ENCODE results near the gene GREB1L. TPM values are rescaled to one million over a fixed set of nuclear protein-coding genes. Genes with fewer than 3 reads are reported as not detected.

The GREB1L gene
- total and polyA plus RNA-seq, 2 of the 13 experiments (the other 11 are each of a cell fraction or from before 2014, with no cell fraction given): 0.17 to 0.66 TPM

DNA sequence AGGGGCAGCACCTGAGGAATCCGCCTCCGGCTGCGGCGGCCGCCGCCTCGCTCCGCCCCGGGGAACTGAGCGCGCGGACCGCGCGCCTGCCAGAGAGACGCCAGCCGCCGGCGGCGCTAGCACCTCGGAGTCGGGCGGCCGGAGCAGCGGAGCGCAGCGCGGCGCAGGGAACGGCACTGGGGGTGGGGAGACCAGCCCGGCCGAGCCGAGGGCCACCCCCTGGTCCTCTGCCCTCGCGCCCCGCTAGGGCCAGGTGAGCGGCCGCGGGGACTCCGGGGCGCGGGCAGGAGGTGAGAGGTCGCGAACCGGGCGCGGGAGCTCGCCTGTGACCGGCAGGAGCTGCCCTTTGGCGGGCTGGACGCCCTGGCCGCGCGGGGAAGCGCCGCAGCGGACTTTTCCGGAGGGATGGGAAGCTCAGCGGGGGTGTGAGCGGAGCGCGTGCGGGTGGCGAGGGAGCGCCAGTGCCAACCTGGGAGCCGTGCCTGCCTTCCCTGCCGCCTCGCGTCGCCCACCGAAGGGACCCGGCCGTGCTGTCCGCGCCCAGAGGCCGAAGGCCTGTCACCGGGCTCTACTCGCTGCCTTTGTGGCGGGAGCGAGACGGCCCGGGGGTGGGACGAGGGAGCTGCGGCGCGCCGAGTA is at the start of gene GREB1L (continued):
- TF ChIP-seq, protein P1, sequence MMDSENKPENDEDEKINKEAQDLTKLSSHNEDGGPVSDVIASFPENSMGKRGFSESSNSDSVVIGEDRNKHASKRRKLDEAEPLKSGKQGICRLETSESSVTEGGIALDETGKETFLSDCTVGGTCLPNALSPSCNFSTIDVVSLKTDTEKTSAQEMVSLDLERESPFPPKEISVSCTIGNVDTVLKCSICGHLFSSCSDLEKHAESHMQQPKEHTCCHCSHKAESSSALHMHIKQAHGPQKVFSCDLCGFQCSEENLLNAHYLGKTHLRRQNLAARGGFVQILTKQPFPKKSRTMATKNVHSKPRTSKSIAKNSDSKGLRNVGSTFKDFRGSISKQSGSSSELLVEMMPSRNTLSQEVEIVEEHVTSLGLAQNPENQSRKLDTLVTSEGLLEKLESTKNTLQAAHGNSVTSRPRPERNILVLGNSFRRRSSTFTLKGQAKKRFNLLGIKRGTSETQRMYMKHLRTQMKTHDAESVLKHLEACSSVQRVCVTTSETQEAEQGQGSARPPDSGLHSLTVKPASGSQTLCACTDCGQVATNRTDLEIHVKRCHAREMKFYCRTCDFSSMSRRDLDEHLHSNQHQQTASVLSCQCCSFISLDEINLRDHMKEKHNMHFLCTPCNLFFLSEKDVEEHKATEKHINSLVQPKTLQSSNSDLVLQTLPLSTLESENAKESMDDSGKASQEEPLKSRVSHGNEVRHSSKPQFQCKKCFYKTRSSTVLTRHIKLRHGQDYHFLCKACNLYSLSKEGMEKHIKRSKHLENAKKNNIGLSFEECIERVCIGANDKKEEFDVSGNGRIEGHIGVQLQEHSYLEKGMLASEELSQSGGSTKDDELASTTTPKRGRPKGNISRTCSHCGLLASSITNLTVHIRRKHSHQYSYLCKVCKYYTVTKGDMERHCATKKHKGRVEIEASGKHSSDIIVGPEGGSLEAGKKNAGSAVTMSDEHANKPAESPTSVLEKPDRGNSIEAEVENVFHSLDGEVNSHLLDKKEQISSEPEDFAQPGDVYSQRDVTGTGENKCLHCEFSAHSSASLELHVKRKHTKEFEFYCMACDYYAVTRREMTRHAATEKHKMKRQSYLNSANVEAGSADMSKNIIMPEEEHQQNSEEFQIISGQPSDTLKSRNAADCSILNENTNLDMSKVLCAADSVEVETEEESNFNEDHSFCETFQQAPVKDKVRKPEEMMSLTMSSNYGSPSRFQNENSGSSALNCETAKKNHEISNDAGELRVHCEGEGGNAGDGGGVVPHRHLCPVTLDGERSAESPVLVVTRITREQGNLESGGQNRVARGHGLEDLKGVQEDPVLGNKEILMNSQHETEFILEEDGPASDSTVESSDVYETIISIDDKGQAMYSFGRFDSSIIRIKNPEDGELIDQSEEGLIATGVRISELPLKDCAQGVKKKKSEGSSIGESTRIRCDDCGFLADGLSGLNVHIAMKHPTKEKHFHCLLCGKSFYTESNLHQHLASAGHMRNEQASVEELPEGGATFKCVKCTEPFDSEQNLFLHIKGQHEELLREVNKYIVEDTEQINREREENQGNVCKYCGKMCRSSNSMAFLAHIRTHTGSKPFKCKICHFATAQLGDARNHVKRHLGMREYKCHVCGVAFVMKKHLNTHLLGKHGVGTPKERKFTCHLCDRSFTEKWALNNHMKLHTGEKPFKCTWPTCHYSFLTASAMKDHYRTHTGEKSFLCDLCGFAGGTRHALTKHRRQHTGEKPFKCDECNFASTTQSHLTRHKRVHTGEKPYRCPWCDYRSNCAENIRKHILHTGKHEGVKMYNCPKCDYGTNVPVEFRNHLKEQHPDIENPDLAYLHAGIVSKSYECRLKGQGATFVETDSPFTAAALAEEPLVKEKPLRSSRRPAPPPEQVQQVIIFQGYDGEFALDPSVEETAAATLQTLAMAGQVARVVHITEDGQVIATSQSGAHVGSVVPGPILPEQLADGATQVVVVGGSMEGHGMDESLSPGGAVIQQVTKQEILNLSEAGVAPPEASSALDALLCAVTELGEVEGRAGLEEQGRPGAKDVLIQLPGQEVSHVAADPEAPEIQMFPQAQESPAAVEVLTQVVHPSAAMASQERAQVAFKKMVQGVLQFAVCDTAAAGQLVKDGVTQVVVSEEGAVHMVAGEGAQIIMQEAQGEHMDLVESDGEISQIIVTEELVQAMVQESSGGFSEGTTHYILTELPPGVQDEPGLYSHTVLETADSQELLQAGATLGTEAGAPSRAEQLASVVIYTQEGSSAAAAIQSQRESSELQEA (CRISPR knock-in tag; IDR thresholded peaks at IDR 0.05; ENCODE audit: not compliant biosample characterization): no peak
- no peak for TF ChIP-seq ZNF296 (CRISPR knock-in tag; conservative IDR thresholded peaks at IDR 0.05)
- TF ChIP-seq THAP8 (CRISPR knock-in tag; IDR thresholded peaks at IDR 0.05; ENCODE audit: borderline replicate concordance): no peak
- no peak for TF ChIP-seq KLF13 (CRISPR knock-in tag; IDR thresholded peaks at IDR 0.05)
- 0 out of 2 replicates have a peak, but pooled peaks have one; percentile 12 for TF ChIP-seq MYC (CRISPR knock-in tag; IDR thresholded peaks at IDR 0.05; ENCODE audit: borderline replicate concordance)
- TF ChIP-seq PCBP2 (optimal IDR thresholded peaks at IDR 0.05; ENCODE audit: low read depth, low read length, poor library complexity, severe bottlenecking): no peak
- TF ChIP-seq HDAC1 (CRISPR knock-in tag; IDR thresholded peaks at IDR 0.05): 0 out of 2 replicates have a peak, but pooled peaks have one; percentile 15
- TF ChIP-seq, protein P2, sequence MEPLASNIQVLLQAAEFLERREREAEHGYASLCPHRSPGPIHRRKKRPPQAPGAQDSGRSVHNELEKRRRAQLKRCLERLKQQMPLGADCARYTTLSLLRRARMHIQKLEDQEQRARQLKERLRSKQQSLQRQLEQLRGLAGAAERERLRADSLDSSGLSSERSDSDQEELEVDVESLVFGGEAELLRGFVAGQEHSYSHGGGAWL (CRISPR knock-in tag; IDR thresholded peaks at IDR 0.05): 0 out of 2 replicates have a peak, but pooled peaks have one; percentile 34
- 0 out of 2 replicates have a peak, but pooled peaks have one; percentile 17 for TF ChIP-seq IRX3 (CRISPR knock-in tag; IDR thresholded peaks at IDR 0.05; ENCODE audit: borderline replicate concordance, low read depth)
- peak; percentile 40; the same call in 1 of the 2 replicates for TF ChIP-seq ZSCAN21 (CRISPR knock-in tag; IDR thresholded peaks at IDR 0.05; ENCODE audit: borderline replicate concordance)
- TF ChIP-seq ZNF598 (CRISPR knock-in tag; IDR thresholded peaks at IDR 0.05; ENCODE audit: borderline replicate concordance): 0 out of 2 replicates have a peak, but pooled peaks have one; percentile 1
- peak; percentile 89 for TF ChIP-seq RAD21 (CRISPR knock-in tag; IDR thresholded peaks at IDR 0.05)
- TF ChIP-seq ZNF292 (CRISPR knock-in tag; IDR thresholded peaks at IDR 0.05; ENCODE audit: borderline replicate concordance, low read depth): no peak
- no peak for TF ChIP-seq ZFAT (CRISPR knock-in tag; conservative IDR thresholded peaks at IDR 0.05)
- TF ChIP-seq, protein P3, sequence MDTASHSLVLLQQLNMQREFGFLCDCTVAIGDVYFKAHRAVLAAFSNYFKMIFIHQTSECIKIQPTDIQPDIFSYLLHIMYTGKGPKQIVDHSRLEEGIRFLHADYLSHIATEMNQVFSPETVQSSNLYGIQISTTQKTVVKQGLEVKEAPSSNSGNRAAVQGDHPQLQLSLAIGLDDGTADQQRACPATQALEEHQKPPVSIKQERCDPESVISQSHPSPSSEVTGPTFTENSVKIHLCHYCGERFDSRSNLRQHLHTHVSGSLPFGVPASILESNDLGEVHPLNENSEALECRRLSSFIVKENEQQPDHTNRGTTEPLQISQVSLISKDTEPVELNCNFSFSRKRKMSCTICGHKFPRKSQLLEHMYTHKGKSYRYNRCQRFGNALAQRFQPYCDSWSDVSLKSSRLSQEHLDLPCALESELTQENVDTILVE (CRISPR knock-in tag; IDR thresholded peaks at IDR 0.05): no peak

All from HepG2 (cell line).